Melanocyte of skin (primary cell): ENCODE results near the gene MT3. TPM values are rescaled to one million over a fixed set of nuclear protein-coding genes. Genes with fewer than 3 reads are reported as not detected.

Experiments
- total RNA-seq, 2 donors: library from RNA; depleted of rRNA; stranded (reverse); fragments of >200 nt; gene quantifications; 2 replicates each; pipeline ENCODE4 v1.2.3, GENCODE V29; 2012

MT3 gene
- not detected for total RNA-seq

DNA sequence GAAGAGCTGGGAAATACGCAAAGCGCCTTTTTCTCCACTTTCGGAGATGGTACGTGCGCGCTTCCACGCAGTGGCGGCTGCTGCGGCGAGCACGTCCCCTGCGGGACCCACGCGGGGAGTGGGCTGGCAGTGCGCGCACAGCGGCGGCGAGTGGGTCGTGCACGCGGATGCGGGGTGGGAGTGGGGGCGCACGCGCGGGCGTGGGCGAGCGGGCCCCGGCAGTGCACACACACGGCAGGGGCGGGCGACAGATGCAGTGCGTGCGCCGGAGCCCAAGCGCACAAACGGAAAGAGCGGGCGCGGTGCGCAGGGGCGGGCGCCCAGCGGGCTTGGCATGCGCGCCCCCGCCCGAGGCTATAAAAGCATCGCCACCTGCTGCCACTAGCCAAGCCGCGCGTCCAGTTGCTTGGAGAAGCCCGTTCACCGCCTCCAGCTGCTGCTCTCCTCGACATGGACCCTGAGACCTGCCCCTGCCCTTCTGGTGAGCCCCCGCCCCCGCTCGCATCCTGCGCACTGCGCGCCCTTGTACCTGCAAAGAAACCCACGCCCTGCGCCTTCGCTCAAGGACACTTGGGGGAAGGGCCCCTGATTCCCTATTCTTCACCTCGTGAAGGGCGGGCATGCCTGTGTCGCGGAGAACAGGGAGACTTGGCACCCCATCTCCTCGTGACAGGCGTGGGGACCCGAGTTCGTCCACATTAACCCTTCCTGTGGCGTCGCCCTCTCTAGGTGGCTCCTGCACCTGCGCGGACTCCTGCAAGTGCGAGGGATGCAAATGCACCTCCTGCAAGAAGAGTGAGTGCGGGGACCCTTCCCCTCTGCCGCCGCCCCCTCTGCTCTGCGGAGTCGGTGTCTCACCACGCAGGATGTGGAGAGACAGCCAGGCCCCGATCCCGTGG lies at the start of gene MT3:
Gene MT3 (plus strand): TSS at position 388 of the 899 bp plus-strand sequence. CDS start 63 bp downstream, at position 451.

DNA sequence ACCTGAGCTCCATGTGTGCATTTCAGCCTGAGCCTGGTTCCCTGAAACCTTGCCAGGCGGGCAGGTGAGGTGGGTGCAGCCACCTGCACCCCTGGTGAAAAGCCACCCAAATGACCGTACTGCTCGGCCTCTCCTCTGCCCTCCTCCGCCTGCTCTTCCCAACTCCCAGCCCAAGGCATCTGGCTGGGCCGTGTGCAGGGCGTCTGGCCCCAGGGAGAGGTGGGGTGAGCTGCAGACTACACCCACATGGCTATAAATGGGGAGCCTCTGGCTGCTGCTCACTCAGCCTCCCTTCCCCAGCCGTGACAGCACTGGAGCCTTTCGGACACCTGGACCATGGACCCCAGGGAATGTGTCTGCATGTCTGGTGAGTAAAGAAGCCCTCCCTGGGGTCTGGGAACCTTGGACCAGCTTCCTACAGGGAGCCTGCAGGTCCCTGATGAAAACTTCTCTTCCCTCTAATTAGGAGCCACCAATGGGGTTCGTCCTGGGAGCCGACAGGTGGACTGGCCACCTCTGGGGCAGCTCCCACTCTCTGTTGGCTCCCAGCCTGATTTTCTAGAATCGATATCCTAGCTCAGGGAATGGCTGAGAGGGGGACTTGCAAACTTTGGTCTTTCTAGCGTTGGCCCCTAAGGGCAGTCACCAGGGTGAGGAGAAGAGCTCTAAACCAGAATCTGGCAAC lies 24.4 kb upstream of the MT3 start, which contains the start of gene MT4:
Gene MT4 (plus strand): TSS at position 281 of the 685 bp plus-strand sequence. CDS start 56 bp downstream, at position 337.

DNA sequence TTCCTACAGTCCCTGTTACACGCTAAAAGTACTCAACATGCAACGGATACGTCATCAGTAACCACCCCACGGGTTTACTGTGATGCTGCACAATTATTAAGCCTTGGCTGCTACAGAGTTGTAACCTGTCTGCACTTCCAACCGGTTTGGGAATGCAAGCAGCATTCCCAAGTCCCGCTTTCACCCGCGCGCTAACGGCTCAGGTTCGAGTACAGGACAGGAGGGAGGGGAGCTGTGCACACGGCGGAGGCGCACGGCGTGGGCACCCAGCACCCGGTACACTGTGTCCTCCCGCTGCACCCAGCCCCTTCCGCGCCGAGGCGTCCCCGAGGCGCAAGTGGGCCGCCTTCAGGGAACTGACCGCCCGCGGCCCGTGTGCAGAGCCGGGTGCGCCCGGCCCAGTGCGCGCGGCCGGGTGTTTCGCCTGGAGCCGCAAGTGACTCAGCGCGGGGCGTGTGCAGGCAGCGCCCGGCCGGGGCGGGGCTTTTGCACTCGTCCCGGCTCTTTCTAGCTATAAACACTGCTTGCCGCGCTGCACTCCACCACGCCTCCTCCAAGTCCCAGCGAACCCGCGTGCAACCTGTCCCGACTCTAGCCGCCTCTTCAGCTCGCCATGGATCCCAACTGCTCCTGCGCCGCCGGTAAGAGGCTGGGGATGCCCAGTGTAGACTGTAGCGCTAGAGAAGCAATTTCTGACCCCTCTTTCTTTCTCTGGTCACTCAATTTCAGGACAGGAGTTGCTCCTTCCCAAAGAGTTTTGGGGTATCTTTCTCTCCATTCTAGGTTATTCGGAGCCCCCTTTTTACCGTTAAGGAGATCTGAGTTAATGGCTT lies 18.9 kb downstream of the MT3 start, which contains the start of gene MT2A:
Gene MT2A (plus strand): TSS at position 542 of the 833 bp plus-strand sequence. CDS start 72 bp downstream, at position 614.

DNA sequence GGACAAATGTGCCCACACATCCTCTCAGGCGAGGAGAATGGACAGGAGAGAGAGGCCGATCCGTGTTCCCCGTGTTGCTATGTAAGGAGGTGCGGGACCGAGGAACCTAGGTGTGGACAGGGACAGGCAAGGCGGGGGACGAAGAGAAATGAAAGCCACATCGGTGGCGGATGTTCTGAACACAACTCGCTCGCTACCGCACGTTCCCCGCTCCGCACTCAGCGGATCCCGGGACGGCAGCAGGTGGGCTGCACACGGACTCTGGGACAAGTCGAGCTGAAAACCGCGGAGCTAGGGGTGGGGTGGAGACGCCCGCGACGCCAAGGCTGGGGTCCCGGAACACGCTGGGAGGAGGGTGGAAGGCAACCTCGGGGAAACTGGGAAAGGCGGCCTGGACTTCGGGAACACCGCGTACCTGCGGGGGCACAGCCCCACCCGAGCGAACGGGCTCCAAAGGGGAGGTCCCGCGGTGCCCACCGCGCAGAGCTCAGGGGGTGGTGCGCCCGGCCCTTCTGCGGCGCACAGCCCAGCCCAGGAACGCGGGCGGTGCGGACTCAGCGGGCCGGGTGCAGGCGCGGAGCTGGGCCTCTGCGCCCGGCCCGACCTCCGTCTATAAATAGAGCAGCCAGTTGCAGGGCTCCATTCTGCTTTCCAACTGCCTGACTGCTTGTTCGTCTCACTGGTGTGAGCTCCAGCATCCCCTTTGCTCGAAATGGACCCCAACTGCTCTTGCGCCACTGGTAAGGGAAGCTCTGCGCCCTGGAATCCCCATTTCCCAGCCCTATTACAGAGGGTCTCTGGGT lies 36.0 kb downstream of the MT3 start, which contains the start of gene MT1E:
Gene MT1E (plus strand): TSS at position 642 of the 803 bp plus-strand sequence. CDS start 71 bp downstream, at position 713.

DNA sequence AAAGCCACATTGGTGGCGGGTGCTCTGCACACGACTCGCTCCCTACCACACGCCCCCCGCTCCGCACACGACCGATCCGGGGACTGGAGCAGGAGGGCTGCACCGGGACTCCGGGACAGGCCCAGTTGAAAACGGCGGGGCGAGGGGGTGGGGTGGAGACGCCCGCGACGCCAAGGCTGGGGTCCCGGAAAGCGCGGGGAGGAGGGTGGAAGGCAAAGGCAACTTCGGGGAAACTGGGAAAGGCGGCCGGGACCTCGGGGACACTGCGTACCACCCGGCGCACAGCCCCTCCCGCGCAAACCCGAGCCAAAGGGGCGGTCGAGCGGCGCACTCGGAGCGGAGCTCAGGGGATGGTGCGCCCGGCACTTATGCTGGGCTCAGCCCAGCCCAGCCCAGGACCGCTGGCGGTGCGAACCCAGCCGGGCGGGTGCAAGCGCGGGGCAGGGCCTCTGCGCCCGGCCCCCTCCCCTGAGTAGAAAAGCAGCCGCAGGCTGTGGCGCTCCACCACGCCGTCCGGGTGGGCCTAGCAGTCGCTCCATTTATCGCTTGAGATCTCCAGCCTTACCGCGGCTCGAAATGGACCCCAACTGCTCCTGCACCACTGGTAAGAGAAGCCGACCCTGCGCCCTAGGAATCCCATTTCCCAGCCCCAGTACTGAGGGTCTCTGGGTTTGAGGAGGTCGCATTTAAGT lies 43.0 kb downstream of the MT3 start, which contains the start of gene MT1M:
Gene MT1M (plus strand): TSS at position 504 of the 692 bp plus-strand sequence. CDS start 73 bp downstream, at position 577.

DNA sequence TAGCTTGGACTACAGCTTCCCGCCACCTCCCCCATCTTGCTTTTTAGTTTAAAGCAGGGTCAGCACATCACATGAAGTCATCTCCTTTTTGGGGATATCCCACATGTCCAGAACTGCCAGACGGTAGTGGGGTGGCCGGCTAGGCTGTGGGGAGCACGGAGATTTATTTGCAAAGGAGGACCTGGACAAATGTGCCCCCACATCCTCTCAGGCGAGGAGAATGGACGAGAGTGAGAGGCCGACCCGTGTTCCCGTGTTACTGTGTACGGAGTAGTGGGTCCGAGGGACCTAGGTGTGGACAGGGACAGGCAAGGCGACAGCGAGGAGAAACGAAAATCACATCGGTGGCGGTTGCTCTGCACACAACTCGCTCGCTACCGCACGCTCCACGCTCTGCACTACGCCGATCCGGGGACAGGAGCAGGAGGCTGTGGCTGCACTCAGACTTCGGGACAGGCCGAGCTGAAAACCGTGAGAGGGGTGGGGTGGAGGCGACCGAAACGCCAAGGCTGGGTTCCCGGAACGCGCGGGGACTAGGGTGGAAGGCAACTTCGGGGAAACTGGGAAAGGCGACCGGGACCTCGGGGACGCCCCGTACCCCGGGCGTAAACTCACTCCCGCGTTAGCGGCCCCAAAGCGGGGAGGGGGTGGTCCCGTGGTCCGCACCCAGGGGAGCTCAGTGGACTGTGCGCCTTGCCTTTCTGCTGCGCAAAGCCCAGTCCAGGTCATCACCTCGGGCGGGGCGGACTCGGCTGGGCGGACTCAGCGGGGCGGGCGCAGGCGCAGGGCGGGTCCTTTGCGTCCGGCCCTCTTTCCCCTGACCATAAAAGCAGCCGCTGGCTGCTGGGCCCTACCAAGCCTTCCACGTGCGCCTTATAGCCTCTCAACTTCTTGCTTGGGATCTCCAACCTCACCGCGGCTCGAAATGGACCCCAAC lies 48.8 kb downstream of the MT3 start, which contains the start of gene MT1A:
Gene MT1A (plus strand): TSS at position 853 of the 937 bp plus-strand sequence. CDS start 73 bp downstream, at position 926.

Other genes starting within 250 kb of the MT3 start
- gene AMFR, start 164.0 kb upstream of the MT3 start, total RNA-seq: 100 to 1,000 TPM; 159 to 181 TPM
- gene NUDT21, start 138.2 kb upstream of the MT3 start, total RNA-seq: 10 to 100 TPM; 43.4 to 89.9 TPM
- gene OGFOD1, start 138.0 kb upstream of the MT3 start, total RNA-seq: 10 to 100 TPM; 69.2 to 86.6 TPM
- gene BBS2, start 69.5 kb upstream of the MT3 start, total RNA-seq: 10 to 100 TPM; 44.3 to 52.3 TPM
- not detected for gene MT4, start 24.5 kb upstream of the MT3 start, total RNA-seq
- 100 to 1,000 TPM in 1 of 2 donors, 10 to 100 TPM in 1; 66.6 to 158 TPM for gene MT2A, start 19.1 kb downstream of the MT3 start, total RNA-seq
- gene MT1E, start 36.3 kb downstream of the MT3 start, total RNA-seq: 100 to 1,000 TPM in 1 of 2 donors, 10 to 100 TPM in 1; 42.0 to 141 TPM
- 1 to 10 TPM in 1 of 2 donors, under 1 TPM in 1; 0.67 to 4.1 TPM for gene MT1M, start 43.1 kb downstream of the MT3 start, total RNA-seq
- 1 to 10 TPM; 2.8 to 5.7 TPM for gene MT1A, start 49.1 kb downstream of the MT3 start, total RNA-seq
- not detected for gene MT1B, start 62.4 kb downstream of the MT3 start, total RNA-seq
- 1 to 10 TPM; 5.0 to 6.2 TPM for gene MT1F, start 68.4 kb downstream of the MT3 start, total RNA-seq
- gene MT1G, start 78.5 kb downstream of the MT3 start, total RNA-seq: 1 to 10 TPM; 1.4 to 4.3 TPM
- not detected for gene MT1H, start 80.3 kb downstream of the MT3 start, total RNA-seq
- gene MT1X, start 92.9 kb downstream of the MT3 start, total RNA-seq: 100 to 1,000 TPM; 131 to 136 TPM
- 100 to 1,000 TPM; 122 to 149 TPM for gene NUP93, start 140.6 kb downstream of the MT3 start, total RNA-seq